ENCODE results near the gene LCE3D. TPM values are rescaled to one million over a fixed set of nuclear protein-coding genes. Genes with fewer than 3 reads are reported as not detected.

Gene LCE3D
- total RNA-seq, 2 donors from 2014 or later: not detected

DNA sequence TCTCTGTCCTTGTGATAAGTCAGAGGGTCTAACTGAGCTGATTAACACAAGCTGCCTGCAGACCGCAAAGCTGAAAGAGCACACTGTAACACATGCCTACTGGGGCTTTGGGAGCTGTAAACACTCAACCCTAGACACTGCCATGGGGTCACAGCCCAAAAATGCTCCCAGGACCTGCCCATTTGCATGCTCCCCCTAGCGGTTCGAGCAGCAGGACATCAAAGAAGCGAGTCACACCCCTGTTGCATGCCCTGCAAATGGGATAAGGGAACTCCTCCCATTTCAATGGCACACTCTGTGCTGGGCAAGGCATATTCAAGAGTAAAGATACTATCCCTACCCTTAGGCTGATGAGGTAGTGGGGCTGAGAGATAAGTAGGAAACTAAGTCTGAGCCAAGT, 36.5 kb downstream of the LCE3D start:
- Histone ChIP-seq H3K4me3 (no peak overlapping the region), H3K9me3 (no peaks in the 10 kb centered on the region), H3K36me3 (no peaks in the 10 kb centered on the region), H3K9ac (ENCODE audit: low read depth in 2 of 2, low read length in 2 of 2) (no peak overlapping the region), H3K27ac (no peak overlapping the region), H3K27me3 (no peaks in the 10 kb centered on the region), H3K4me1 (no peaks in the 10 kb centered on the region)
- TF ChIP-seq, protein P1, sequence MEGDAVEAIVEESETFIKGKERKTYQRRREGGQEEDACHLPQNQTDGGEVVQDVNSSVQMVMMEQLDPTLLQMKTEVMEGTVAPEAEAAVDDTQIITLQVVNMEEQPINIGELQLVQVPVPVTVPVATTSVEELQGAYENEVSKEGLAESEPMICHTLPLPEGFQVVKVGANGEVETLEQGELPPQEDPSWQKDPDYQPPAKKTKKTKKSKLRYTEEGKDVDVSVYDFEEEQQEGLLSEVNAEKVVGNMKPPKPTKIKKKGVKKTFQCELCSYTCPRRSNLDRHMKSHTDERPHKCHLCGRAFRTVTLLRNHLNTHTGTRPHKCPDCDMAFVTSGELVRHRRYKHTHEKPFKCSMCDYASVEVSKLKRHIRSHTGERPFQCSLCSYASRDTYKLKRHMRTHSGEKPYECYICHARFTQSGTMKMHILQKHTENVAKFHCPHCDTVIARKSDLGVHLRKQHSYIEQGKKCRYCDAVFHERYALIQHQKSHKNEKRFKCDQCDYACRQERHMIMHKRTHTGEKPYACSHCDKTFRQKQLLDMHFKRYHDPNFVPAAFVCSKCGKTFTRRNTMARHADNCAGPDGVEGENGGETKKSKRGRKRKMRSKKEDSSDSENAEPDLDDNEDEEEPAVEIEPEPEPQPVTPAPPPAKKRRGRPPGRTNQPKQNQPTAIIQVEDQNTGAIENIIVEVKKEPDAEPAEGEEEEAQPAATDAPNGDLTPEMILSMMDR (IDR thresholded peaks at IDR 0.05): no peak
- intact Hi-C loops (cut with DNase I): no loop called here
- no peak for DNase-seq

DNA sequence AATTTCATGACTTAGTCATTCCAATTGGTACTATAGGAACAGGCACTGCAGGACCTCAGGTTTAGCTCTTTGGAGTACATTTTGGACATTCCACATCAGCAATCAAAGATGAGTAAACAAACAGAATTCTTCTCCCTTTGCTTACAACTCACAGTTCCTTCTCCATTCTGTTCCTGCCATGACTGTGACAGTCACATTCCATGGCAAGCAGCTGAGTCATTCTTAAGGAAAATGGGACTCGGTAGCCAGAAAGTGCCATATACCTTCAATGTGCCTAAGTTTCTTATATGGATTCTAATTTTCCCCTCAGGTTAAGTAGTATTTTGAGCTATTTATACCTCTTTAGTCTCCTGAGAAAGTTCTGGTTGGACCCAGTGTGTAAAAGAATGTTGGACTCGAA, 40.4 kb downstream of the LCE3D start:
- TF ChIP-seq, protein P1 (IDR thresholded peaks at IDR 0.05): no peak
- no peak overlapping the region for H3K9ac ChIP-seq (ENCODE audit: low read depth in 2 of 2, low read length in 2 of 2)
- no peak overlapping the region for H3K4me3 ChIP-seq
- H3K36me3 ChIP-seq: no peaks in the 10 kb centered on the region
- H3K27me3 ChIP-seq: no peaks in the 10 kb centered on the region
- no peak for DNase-seq
- intact Hi-C loops (cut with DNase I): no loop called here
- no peaks in the 10 kb centered on the region for H3K9me3 ChIP-seq
- H3K4me1 ChIP-seq: no peaks in the 10 kb centered on the region
- no peak overlapping the region for H3K27ac ChIP-seq

DNA sequence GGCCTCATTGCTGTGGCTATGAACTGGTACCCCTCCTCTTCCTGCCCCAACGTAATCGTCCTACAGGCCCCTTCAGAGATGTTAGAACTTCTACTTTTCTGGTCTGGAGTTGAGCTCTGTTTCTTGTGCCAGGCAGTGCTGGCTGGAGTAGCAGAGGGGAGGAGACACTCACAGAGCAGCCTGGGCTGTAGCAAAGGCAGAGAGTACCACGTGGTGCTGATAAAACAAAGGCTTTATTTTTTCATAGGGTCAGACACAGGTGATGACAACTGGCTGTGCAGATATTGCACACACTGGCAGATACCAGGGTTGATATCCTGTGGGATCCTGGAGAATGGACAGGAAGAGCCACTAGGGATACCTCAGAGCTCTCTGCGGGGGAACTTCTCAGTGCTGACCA, 42.8 kb downstream of the LCE3D start:
- Histone ChIP-seq H3K27ac (no peak overlapping the region), H3K9me3 (no peaks in the 10 kb centered on the region)
- intact Hi-C loops (cut with DNase I): no loop called here

DNA sequence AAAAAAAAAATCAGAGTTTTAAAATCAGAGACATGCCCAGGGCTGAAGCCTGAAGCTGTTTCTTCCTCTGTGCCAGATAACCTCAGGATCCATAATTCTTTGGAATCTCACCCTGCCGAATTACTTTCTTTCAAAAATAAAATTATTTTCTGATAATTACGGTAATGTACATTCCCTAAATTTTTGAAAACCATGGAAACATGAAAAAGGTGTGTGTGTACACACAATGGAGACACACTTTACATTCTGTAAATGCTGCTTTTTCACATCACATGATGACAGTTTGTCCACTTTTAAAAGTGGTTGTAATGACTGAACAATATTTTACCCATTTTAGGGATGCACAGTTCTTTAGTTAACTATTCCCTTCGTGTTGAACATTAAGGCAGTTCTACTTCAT, 44.5 kb downstream of the LCE3D start:
- DNase-seq: no peak
- Histone ChIP-seq H3K4me3 (no peak overlapping the region), H3K27me3 (no peaks in the 10 kb centered on the region), H3K9me3 (no peaks in the 10 kb centered on the region), H3K9ac (ENCODE audit: low read depth in 2 of 2, low read length in 2 of 2) (no peak overlapping the region), H3K27ac (no peak overlapping the region), H3K36me3 (no peaks in the 10 kb centered on the region), H3K4me1 (no peaks in the 10 kb centered on the region)
- intact Hi-C loops (cut with DNase I): no loop called here
- TF ChIP-seq, protein P1 (IDR thresholded peaks at IDR 0.05): no peak

More for the DNA sequence above, 42.8 kb downstream of the LCE3D start:
- no peaks in the 10 kb centered on the region for H3K36me3 ChIP-seq
- no peaks in the 10 kb centered on the region for H3K27me3 ChIP-seq
- TF ChIP-seq, protein P1 (IDR thresholded peaks at IDR 0.05): no peak
- DNase-seq: no peak
- no peaks in the 10 kb centered on the region for H3K4me1 ChIP-seq
- no peak overlapping the region for H3K9ac ChIP-seq (ENCODE audit: low read depth in 2 of 2, low read length in 2 of 2)
- no peak overlapping the region for H3K4me3 ChIP-seq

DNA sequence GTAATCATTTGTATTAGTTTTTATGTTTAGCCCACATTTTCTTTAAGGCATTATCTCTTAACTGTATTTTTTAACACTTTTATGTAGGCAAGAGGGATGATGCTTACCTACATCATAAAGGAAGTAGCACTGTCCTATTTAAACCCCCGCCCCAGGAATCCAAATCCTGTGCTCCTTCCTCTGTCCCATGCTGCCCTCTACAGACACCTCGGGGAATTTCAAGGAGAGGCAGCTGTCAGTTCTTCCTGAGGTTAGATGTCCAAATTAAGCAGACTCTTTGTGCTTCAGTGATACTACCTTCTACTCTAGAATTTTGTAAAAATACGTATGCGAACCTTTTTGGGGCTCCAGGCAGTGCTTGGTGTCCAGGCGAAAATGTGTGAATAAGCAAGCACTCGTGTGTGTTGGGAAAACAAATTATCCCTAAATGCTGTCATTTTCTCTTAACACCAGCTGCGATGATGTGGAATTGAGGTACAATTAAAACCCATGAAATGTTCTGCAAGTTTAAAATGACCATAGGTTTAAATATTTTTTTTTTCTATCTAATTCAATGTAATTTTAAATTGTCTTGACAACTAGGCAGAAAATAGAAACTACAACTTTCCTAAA, 46.9 kb downstream of the LCE3D start:
- H3K4me3 ChIP-seq: no peak overlapping the region
- H3K4me1 ChIP-seq: no peaks in the 10 kb centered on the region
- no peaks in the 10 kb centered on the region for H3K27me3 ChIP-seq
- DNase-seq: peak; percentile 52
- no peaks in the 10 kb centered on the region for H3K9me3 ChIP-seq
- TF ChIP-seq, protein P1 (IDR thresholded peaks at IDR 0.05): peak; percentile 63
- no peaks in the 10 kb centered on the region for H3K36me3 ChIP-seq
- no peak overlapping the region for H3K9ac ChIP-seq (ENCODE audit: low read depth in 2 of 2, low read length in 2 of 2)
- intact Hi-C loops (cut with DNase I): loop anchor here (5.0 kb wide), 1 partner anchor 36 kb away; no protein-coding TSS in a partner anchor
- no peak overlapping the region for H3K27ac ChIP-seq

Other genes with a start within 250 kb of the LCE3D start
- gene FLG2, start 220.5 kb downstream of the LCE3D start, total RNA-seq: not detected
- gene CRNN, start 166.3 kb downstream of the LCE3D start, total RNA-seq: not detected
- not detected for gene LCE5A, start 69.7 kb downstream of the LCE3D start, total RNA-seq
- not detected for gene CRCT1, start 66.0 kb downstream of the LCE3D start, total RNA-seq
- gene LCE3E, start 13.7 kb downstream of the LCE3D start, total RNA-seq: not detected
- gene LCE3C, start 19.7 kb upstream of the LCE3D start, total RNA-seq: not detected
- gene LCE3B, start 33.3 kb upstream of the LCE3D start, total RNA-seq: not detected
- gene LCE3A, start 42.6 kb upstream of the LCE3D start, total RNA-seq: not detected
- gene LCE2D, start 82.9 kb upstream of the LCE3D start, total RNA-seq: not detected
- not detected for gene LCE2C, start 94.8 kb upstream of the LCE3D start, total RNA-seq
- not detected for gene LCE2B, start 105.6 kb upstream of the LCE3D start, total RNA-seq
- not detected for gene LCE2A, start 117.8 kb upstream of the LCE3D start, total RNA-seq
- not detected for gene LCE4A, start 127.6 kb upstream of the LCE3D start, total RNA-seq
- not detected for gene KPRP, start 177.5 kb upstream of the LCE3D start, total RNA-seq
- gene LCE1F, start 194.6 kb upstream of the LCE3D start, total RNA-seq: not detected
- not detected for gene LCE1E, start 205.7 kb upstream of the LCE3D start, total RNA-seq
- not detected for gene LCE1D, start 216.2 kb upstream of the LCE3D start, total RNA-seq
- gene LCE1C, start 226.1 kb upstream of the LCE3D start, total RNA-seq: not detected
- gene LCE1B, start 231.5 kb upstream of the LCE3D start, total RNA-seq: not detected
- not detected for gene LCE1A, start 247.0 kb upstream of the LCE3D start, total RNA-seq

Measured in colonic mucosa (tissue), 4 donors.